Activated T-cell treated with anti-CD3 and anti-CD28 coated beads, Interleukin-2, amount 50 U/mL, for 72 hours (primary cell): ENCODE measurements around the gene IL2RA. TPM values are rescaled to one million over a fixed set of nuclear protein-coding genes. Genes with fewer than 3 reads are reported as not detected.
"Not testable (repeated sequence)": the region's sequence is repeated elsewhere in the genome, so short reads cannot be mapped to it uniquely, and the experiment has no call there.

ENCODE experiments used
- ATAC-seq, 2 donors: fragments of 150-1000 bp; cut with Tn5 transposase; replicated peaks in 1 of 2; 2 replicates each; pipeline ENCODE4 v1.10.0; 2021; ENCODE audit warnings: moderate library complexity in 2 of 2, mild to moderate bottlenecking in 1 of 2
- DNase-seq, 2 donors: peaks; one replicate each; pipeline ENCODE4 v3.0.0; 2021 to 2022; ENCODE audit warnings: mixed read lengths in 1 of 2
- H3K27ac Mint-ChIP-seq: one replicate; pipeline ENCODE4 v1.8.0; 2022; ENCODE audit warnings: mild to moderate bottlenecking, moderate library complexity, mixed read lengths
- H3K27me3 Mint-ChIP-seq: one replicate; pipeline ENCODE4 v1.8.0; 2022; ENCODE audit warnings: low read depth, mixed read lengths
- H3K36me3 Mint-ChIP-seq, 2 donors: one replicate each; pipeline ENCODE4 v1.8.0; 2022; ENCODE audit warnings: mixed read lengths in 2 of 2, mild to moderate bottlenecking in 1 of 2; ENCODE audit not compliant: insufficient read depth in 2 of 2
- H3K4me1 Mint-ChIP-seq: one replicate; pipeline ENCODE4 v1.8.0; 2022; ENCODE audit warnings: low read depth, mixed read lengths
- H3K4me3 Mint-ChIP-seq, 2 donors: one replicate each; pipeline ENCODE4 v1.8.0; 2022; ENCODE audit warnings: mild to moderate bottlenecking in 2 of 2, mixed read lengths in 2 of 2, moderate library complexity in 2 of 2
- H3K9me3 Mint-ChIP-seq, 2 donors: one replicate each; pipeline ENCODE4 v1.8.0; 2022; ENCODE audit warnings: mixed read lengths in 2 of 2
- total RNA-seq, 2 donors: library from RNA; stranded (reverse); gene quantifications; one replicate each; pipeline ENCODE4 v1.2.3, GENCODE V29; 2022

The IL2RA gene
- total RNA-seq, result 1,000 to 10,000 TPM in 1 of 2 donors, 100 to 1,000 TPM in 1; 848 to 1,110 TPM

DNA sequence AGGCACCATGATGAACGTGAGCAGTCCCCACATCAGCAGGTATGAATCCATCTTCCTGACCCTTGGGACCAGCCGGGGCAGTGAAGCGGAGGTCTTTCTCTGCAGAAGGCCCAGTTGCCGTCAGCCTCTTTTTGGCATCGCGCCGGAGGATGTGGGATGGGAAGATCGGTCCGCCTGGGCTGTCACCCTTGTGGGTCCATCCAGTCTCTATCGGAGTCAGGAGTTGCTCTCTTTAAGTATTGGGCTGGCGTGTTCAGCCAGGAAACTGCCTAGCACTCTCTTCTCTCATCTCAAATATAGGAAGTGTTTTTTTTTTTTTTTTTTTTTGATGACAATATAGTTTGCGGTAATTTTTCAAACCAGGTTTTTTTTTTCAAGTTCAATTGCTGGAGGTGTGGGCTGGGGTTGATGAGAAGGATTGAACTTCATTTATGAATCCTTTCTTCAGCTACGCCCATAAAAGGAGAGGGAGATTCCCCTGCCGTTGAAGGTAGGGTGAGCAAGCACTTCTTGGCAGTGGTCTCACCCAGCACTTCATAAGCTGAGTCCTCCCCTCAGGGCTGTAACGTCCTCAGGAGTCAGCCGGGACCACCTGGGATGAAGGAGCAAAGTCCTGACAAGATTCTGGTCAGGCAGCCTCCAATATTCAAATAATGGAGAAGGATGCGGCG lies at the start of gene IL2RA:
IL2RA (minus strand) TSS at position 267 of the 671 bp plus-strand sequence; CDS start at position 51, 216 bp downstream.
- Mint-ChIP-seq H3K27ac (peak within 1 kb of the TSS; percentile 100), H3K36me3 (peaks cover 31 to 46% of the 10 kb centered on the region in 2 donors), H3K27me3 (no peaks in the 10 kb centered on the region), H3K4me3 (peak within 1 kb of the TSS; percentile 97), H3K9me3 (peaks cover 0 to 3% of the 10 kb centered on the region in 2 donors), H3K4me1 (peaks cover 53% of the 10 kb centered on the region)
- ATAC-seq (peak; percentile 77 to 81), DNase-seq (peak; percentile 78 to 83)

- Mint-ChIP-seq H3K36me3 (peaks cover 23 to 55% of the 10 kb centered on the region in 2 donors), H3K4me1 (peaks cover 40% of the 10 kb centered on the region), H3K9me3 (no peaks in the 10 kb centered on the region), H3K4me3 (peak overlapping the region in 1 of 2 donors; percentile 67), H3K27me3 (no peaks in the 10 kb centered on the region), H3K27ac (peak overlapping the region; percentile 74)
- DNase-seq, result no peak
- ATAC-seq, result no peak
Measured at GRCh38 chr10:6110136-6110535, 48.0 kb upstream of the IL2RA start.

- no peak for DNase-seq
- Mint-ChIP-seq H3K36me3 (peaks cover 25 to 58% of the 10 kb centered on the region in 2 donors), H3K4me3 (peak overlapping the region in 1 of 2 donors; percentile 67), H3K27ac (peak overlapping the region; percentile 65), H3K27me3 (no peaks in the 10 kb centered on the region), H3K4me1 (peaks cover 33% of the 10 kb centered on the region), H3K9me3 (no peaks in the 10 kb centered on the region)
- no peak for ATAC-seq
Measured at GRCh38 chr10:6109444-6109775, 47.2 kb upstream of the IL2RA start.

DNA sequence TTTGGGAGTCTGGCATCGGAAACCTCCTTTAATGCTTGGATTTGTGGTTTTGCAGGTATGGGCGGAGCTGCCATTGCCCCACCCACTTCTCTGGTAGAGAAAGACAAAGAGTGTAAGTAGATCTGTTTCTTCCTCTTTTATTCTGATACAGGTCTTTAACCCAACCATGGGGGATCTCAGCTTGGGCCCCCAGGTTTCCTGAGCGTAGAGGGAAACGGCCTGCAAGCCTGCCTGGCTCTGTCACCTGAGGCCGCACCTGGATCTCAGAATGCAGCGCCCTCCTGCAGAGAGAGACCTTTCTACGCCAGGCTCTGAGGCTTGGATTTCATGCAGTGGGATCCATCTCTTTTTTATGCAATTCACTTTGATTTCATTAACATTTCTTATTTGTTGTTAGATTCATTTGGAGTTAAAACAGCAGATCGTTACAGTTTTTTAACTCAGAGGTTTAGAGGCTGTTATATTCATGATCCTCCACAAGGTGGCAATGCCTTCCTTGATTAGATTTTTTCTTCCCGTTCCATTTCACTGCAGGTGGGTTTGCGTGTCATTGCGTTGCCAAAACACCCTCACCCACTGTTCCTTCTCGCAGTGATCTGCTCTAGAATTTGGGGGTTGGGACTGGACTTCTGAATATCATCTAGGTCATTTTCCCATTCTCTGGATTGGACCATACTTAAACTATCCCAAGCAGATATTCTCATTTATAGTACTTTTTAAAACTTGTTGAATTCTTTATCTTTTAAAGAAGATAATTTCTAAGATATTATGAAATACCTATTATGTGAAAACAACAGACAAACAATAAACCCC lies 46.7 kb upstream of the IL2RA start:
- Mint-ChIP-seq H3K36me3 (peaks cover 23 to 52% of the 10 kb centered on the region in 2 donors), H3K27me3 (no peaks in the 10 kb centered on the region), H3K4me1 (peaks cover 27% of the 10 kb centered on the region), H3K4me3 (peak overlapping the region in 1 of 2 donors; percentile 67), H3K9me3 (no peaks in the 10 kb centered on the region), H3K27ac (peak overlapping the region; percentile 91)
- ATAC-seq, result peak; percentile 32 to 56
- DNase-seq, result peak; percentile 41 to 46

- H3K36me3 Mint-ChIP-seq, result peaks cover 22 to 50% of the 10 kb centered on the region in 2 donors
Measured at GRCh38 chr10:6108072-6108471, 45.9 kb upstream of the IL2RA start.

GRCh38 chr10:6107616-6108015 lies 45.4 kb upstream of the IL2RA start:
- H3K27ac Mint-ChIP-seq, H3K4me3 Mint-ChIP-seq, H3K9me3 Mint-ChIP-seq, ATAC-seq, H3K27me3 Mint-ChIP-seq, DNase-seq: not testable (repeated sequence)
- Mint-ChIP-seq H3K36me3 (peaks cover 22 to 50% of the 10 kb centered on the region in 2 donors), H3K4me1 (peaks cover 24% of the 10 kb centered on the region)

More at GRCh38 chr10:6108072-6108471, 45.9 kb upstream of the IL2RA start:
- Mint-ChIP-seq H3K4me1 (peaks cover 24% of the 10 kb centered on the region), H3K4me3 (no peak overlapping the region), H3K9me3 (no peaks in the 10 kb centered on the region), H3K27ac (peak overlapping the region; percentile 71), H3K27me3 (no peaks in the 10 kb centered on the region)
- ATAC-seq (no peak), DNase-seq (no peak)

- Mint-ChIP-seq H3K27ac (peak overlapping the region; percentile 81), H3K27me3 (no peaks in the 10 kb centered on the region), H3K36me3 (peaks cover 6 to 38% of the 10 kb centered on the region in 2 donors), H3K4me1 (peaks cover 10% of the 10 kb centered on the region), H3K4me3 (no peak overlapping the region), H3K9me3 (no peaks in the 10 kb centered on the region)
- no peak for ATAC-seq
- no peak for DNase-seq
Measured at GRCh38 chr10:6103591-6103990, 41.4 kb upstream of the IL2RA start.

- Mint-ChIP-seq H3K36me3 (peaks cover 5 to 44% of the 10 kb centered on the region in 2 donors), H3K4me1 (peaks cover 11% of the 10 kb centered on the region), H3K27me3 (no peaks in the 10 kb centered on the region), H3K9me3 (no peaks in the 10 kb centered on the region), H3K4me3 (no peak overlapping the region), H3K27ac (no peak overlapping the region)
- DNase-seq (no peak), ATAC-seq (no peak)
Measured at GRCh38 chr10:6102128-6102527, 40.0 kb upstream of the IL2RA start.

DNA sequence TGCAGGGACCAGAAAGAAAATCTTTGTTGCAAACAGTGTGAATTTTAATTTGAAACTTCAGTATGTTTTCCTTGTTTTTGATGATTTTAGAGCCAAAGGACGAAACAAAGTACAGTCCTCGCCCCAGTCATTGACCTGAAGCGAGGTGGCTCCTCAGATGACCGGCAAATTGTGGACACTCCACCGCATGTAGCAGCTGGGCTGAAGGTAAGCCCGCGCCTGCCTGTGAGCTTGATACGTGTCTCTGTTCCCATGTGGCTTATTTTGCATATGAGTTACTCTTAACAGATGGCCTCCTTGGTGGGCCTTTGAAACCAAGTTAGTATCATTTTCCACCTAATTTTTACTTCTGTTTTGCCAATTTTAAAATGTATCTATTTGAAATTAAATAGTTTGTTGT lies 39.0 kb upstream of the IL2RA start:
- Mint-ChIP-seq H3K4me1 (peaks cover 11% of the 10 kb centered on the region), H3K36me3 (peaks cover 5 to 41% of the 10 kb centered on the region in 2 donors)

GRCh38 chr10:6100370-6100769 lies 38.2 kb upstream of the IL2RA start:
- Mint-ChIP-seq H3K36me3 (peaks cover 5 to 39% of the 10 kb centered on the region in 2 donors), H3K27ac (peak overlapping the region; percentile 49), H3K9me3 (no peaks in the 10 kb centered on the region), H3K27me3 (no peaks in the 10 kb centered on the region), H3K4me1 (peaks cover 13% of the 10 kb centered on the region), H3K4me3 (no peak overlapping the region)
- no peak for DNase-seq
- no peak for ATAC-seq

More for the DNA sequence above, 39.0 kb upstream of the IL2RA start:
- H3K4me3 Mint-ChIP-seq, result no peak overlapping the region
- H3K9me3 Mint-ChIP-seq, result no peaks in the 10 kb centered on the region
- DNase-seq, result no peak
- H3K27me3 Mint-ChIP-seq, result no peaks in the 10 kb centered on the region
- H3K27ac Mint-ChIP-seq, result peak overlapping the region; percentile 66
- no peak for ATAC-seq

DNA sequence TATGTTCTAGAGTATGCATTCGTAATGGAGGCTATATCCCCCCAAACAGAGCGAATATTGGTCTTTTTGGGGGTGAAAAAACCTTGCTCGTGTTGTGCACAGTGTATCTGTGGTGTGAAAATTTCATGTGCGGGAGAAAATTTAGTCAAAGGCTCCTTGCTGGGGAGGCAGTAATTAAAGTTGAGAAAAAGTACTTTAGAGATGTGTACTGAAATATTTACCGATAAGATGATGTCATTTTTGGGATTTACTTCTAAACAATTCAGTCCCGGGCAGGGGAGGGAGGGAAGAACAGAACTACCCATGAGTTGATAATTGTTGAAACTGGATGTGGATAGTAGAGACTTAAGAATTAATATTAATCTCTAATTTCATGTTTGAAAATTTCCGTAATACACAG lies 36.0 kb upstream of the IL2RA start:
- H3K27ac Mint-ChIP-seq, result no peak overlapping the region
- H3K4me1 Mint-ChIP-seq, result peaks cover 35% of the 10 kb centered on the region

DNA sequence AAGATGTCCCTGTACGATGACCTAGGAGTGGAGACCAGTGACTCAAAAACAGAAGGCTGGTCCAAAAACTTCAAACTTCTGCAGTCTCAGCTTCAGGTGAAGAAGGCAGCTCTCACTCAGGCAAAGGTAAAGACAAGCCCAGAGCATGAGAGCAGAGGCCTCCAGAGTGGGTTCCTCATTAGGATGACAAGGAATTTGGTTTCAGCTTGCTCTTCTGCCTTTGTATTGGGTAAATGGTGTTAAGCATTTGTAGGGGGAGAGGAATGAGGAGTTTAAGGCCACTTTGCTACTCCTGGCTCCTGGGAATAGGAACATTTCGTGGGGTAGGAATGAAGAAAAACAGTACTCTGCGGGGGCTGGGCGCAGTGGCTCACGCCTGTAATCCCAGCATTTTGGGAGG lies 34.9 kb upstream of the IL2RA start:
- Mint-ChIP-seq H3K36me3 (peaks cover 4 to 45% of the 10 kb centered on the region in 2 donors), H3K4me1 (peaks cover 44% of the 10 kb centered on the region), H3K27ac (peak overlapping the region; percentile 45), H3K9me3 (no peaks in the 10 kb centered on the region), H3K4me3 (no peak overlapping the region), H3K27me3 (no peaks in the 10 kb centered on the region)
- no peak for DNase-seq
- ATAC-seq, result no peak

More for the DNA sequence above, 36.0 kb upstream of the IL2RA start:
- no peak for DNase-seq
- Mint-ChIP-seq H3K36me3 (peaks cover 4 to 45% of the 10 kb centered on the region in 2 donors), H3K9me3 (no peaks in the 10 kb centered on the region), H3K27me3 (no peaks in the 10 kb centered on the region), H3K4me3 (no peak overlapping the region)
- ATAC-seq, result no peak

DNA sequence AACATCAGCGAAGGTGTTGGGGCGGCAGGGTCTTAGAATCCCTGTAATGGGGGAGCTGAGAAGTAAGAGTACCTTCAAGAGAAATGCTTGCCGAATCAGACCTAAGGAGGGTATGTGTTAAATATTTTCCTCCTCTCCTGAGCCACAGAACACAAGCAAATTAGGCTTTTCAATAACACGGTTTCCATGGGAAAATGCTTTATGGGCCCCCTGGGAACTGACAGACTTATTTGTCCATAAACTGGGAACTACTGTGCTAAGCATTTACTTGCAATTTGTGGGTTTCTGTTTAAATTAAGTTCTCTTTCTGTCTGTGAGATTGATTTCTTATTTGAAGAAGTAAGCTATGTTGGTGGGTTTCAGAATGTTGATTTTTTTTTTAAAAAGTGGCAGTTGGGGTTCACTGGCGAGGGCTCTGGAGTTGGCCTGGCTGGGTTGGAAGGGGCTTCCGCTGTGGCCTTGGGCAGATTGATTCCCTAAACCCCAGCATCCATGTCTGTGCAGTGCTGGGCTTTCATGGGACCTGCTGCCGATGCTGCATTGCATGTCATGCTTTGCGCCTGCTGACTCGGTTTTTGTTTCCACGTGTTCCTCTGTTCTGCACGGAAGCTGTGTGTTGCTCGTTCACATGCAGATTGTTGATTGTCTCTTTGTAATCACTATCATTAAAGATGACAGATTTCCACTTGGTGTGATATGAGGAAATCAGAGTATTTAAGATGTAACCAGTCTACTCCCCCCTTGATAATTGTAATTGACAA lies 33.8 kb upstream of the IL2RA start:
- ATAC-seq (no peak), DNase-seq (no peak)
- H3K27me3 Mint-ChIP-seq, result no peaks in the 10 kb centered on the region
- no peak overlapping the region for H3K27ac Mint-ChIP-seq
- peaks cover 55% of the 10 kb centered on the region for H3K4me1 Mint-ChIP-seq
- peaks cover 4 to 49% of the 10 kb centered on the region in 2 donors for H3K36me3 Mint-ChIP-seq
- H3K9me3 Mint-ChIP-seq, result no peaks in the 10 kb centered on the region
- no peak overlapping the region for H3K4me3 Mint-ChIP-seq
